ENCODE data around the gene BASP1.

DNA sequence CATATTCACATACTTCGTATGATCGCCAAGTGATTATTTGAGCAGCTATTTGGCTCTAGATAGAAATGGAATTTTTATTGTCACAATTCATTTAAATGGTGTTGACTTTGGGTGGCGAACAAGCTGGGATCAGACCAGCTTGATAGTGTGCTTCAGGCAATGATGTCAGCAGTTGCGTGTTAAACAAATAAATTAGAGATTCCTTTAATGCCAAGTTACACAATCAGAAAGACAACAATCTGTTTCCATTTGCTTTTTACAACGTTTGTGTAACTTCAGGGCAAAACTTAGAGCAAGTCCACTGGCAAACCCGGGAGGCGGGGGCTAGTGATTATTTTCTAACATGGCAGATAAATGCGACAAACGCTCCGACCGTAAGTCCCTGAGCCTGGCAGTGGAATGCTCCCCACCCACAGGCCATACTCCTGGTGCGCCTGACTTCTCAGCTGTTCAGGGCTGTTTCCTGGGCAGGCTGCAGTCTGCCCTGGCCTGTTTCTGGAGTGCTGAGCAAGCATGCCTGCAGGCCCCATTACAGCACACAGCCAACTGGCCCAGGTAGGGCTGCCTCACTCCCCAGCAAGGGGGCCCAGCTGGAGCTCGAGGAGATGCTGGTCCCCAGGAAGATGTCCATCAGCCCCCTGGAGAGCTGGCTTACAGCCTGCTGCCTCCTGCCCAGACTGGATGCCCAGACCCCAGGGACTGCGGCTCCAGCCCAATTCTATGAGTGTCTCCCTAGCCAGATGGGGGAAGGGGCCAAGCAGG, 88.7 kb downstream of the BASP1 start:
- TF ChIP-seq, protein P1, sequence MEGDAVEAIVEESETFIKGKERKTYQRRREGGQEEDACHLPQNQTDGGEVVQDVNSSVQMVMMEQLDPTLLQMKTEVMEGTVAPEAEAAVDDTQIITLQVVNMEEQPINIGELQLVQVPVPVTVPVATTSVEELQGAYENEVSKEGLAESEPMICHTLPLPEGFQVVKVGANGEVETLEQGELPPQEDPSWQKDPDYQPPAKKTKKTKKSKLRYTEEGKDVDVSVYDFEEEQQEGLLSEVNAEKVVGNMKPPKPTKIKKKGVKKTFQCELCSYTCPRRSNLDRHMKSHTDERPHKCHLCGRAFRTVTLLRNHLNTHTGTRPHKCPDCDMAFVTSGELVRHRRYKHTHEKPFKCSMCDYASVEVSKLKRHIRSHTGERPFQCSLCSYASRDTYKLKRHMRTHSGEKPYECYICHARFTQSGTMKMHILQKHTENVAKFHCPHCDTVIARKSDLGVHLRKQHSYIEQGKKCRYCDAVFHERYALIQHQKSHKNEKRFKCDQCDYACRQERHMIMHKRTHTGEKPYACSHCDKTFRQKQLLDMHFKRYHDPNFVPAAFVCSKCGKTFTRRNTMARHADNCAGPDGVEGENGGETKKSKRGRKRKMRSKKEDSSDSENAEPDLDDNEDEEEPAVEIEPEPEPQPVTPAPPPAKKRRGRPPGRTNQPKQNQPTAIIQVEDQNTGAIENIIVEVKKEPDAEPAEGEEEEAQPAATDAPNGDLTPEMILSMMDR (conservative IDR thresholded peaks at IDR 0.05), result no peak
- no peak for TF ChIP-seq ZFX (IDR thresholded peaks at IDR 0.05)

Data from C4-2B (cell line).